Osteocyte (in vitro differentiated cells): ENCODE results near the gene LMO2. TPM values are rescaled to one million over a fixed set of nuclear protein-coding genes. Genes with fewer than 3 reads are reported as not detected.

ENCODE experiments used
- DNase-seq: peaks from one replicate; pipeline ENCODE4 v3.0.0; 2021; ENCODE audit warnings: mixed read lengths; ENCODE audit not compliant: unreplicated experiment; ENCODE audit errors: extremely low spot score
- H3K27ac Mint-ChIP-seq: one replicate; pipeline ENCODE4 v1.8.0; 2021; ENCODE audit warnings: mild to moderate bottlenecking, mixed read lengths; ENCODE audit not compliant: unreplicated experiment
- H3K27me3 Mint-ChIP-seq: one replicate; pipeline ENCODE4 v1.8.0; 2021; ENCODE audit warnings: mixed read lengths; ENCODE audit not compliant: unreplicated experiment
- H3K36me3 Mint-ChIP-seq: one replicate; pipeline ENCODE4 v1.8.0; 2021; ENCODE audit warnings: mixed read lengths; ENCODE audit not compliant: unreplicated experiment
- H3K4me1 Mint-ChIP-seq: one replicate; pipeline ENCODE4 v1.8.0; 2021; ENCODE audit warnings: mixed read lengths; ENCODE audit not compliant: unreplicated experiment
- H3K4me3 Mint-ChIP-seq: one replicate; pipeline ENCODE4 v1.8.0; 2021; ENCODE audit warnings: mild to moderate bottlenecking, moderate library complexity, mixed read lengths; ENCODE audit not compliant: unreplicated experiment
- H3K9me3 Mint-ChIP-seq: one replicate; pipeline ENCODE4 v1.8.0; 2021; ENCODE audit warnings: mixed read lengths; ENCODE audit not compliant: unreplicated experiment
- CTCF ChIP-seq: fragments of 200-600 bp; sonication (generic); IDR thresholded peaks from 2 replicates; pipeline ENCODE4 v1.5.0; 2021; ENCODE audit warnings: antibody characterized with exemption, mild to moderate bottlenecking, moderate library complexity
- total RNA-seq: library from RNA; stranded (reverse); gene quantifications from 2 replicates; pipeline ENCODE4 v1.2.1, GENCODE V29; 2021

The LMO2 gene
- total RNA-seq, 1 donor from 2014 or later, result 0.70 TPM

- TF ChIP-seq CTCF, result no peak
- no peak for DNase-seq
- no peaks in the 10 kb centered on the region for H3K36me3 Mint-ChIP-seq
- peaks cover 10% of the 10 kb centered on the region for H3K9me3 Mint-ChIP-seq
- no peak overlapping the region for H3K4me3 Mint-ChIP-seq
- H3K27me3 Mint-ChIP-seq, result peaks cover 35% of the 10 kb centered on the region
- H3K4me1 Mint-ChIP-seq, result peaks cover 8% of the 10 kb centered on the region
- no peak overlapping the region for H3K27ac Mint-ChIP-seq
Measured at GRCh38 chr11:33909150-33909549, 17.3 kb upstream of the LMO2 start.

GRCh38 chr11:33907421-33907820 is 15.5 kb upstream of the LMO2 start:
- TF ChIP-seq CTCF, result no peak
- peaks cover 43% of the 10 kb centered on the region for H3K27me3 Mint-ChIP-seq

DNA sequence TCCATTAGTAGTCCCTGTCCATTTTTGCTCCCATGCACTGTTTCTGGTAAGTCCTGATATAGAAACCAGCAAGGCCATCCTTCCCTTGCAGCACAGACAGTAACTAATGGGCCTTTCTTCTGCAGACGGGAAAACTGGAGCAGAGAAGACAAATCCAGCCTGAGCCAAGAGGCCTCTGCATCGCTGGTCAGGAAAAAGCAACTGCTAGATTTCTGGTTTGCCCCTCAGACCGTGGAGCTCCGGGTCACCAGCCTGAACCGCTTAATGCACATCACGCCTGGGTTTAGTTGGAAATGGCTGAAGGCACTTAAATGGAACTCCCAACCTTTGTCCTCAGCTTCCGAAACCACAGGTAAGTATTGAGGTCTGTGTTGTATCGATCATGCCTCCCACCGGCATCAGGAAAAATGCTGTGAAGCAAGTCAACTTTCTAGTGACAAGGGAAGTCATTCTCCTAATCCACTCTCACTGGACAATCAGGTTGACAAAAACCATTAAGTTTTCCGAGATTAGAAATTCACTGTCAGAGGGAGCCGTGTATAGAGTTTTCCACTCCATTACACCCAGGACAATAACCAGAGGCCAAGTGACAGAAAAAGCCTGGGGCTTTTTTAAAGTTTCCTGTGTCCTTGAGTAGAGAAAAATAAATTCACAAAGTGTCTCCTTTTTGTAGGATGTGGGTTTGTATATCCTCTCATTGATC is 14.8 kb upstream of the LMO2 start:
- no peak overlapping the region for H3K27ac Mint-ChIP-seq
- TF ChIP-seq CTCF, result no peak
- no peak for DNase-seq
- H3K4me3 Mint-ChIP-seq, result no peak overlapping the region
- peaks cover 3% of the 10 kb centered on the region for H3K9me3 Mint-ChIP-seq
- H3K27me3 Mint-ChIP-seq, result peaks cover 43% of the 10 kb centered on the region
- no peaks in the 10 kb centered on the region for H3K36me3 Mint-ChIP-seq
- no peaks in the 10 kb centered on the region for H3K4me1 Mint-ChIP-seq

More at GRCh38 chr11:33907421-33907820, 15.5 kb upstream of the LMO2 start:
- no peak overlapping the region for H3K27ac Mint-ChIP-seq
- peaks cover under 1% of the 10 kb centered on the region for H3K4me1 Mint-ChIP-seq
- H3K9me3 Mint-ChIP-seq, result peaks cover 3% of the 10 kb centered on the region
- no peaks in the 10 kb centered on the region for H3K36me3 Mint-ChIP-seq
- H3K4me3 Mint-ChIP-seq, result no peak overlapping the region
- DNase-seq, result no peak

DNA sequence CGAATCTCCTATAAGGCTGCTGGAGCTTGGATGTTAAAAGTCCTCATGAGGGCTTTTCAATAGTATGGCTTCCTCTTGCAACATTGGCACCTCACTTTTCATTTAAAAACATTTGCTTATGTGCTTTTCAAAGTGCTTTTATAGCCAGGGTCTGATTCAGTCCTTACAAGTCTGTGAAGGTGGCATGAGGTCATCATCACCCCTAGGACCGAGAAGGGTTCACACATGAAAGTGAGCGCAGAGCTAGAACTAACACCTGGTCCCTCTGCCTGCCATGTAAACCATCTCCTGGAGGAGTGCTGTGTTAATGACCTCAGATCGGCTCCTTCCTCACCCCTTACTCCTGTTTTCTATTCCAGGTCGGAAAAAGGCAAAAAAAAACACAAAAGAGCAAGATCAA is 12.2 kb upstream of the LMO2 start:
- TF ChIP-seq CTCF, result no peak
- Mint-ChIP-seq H3K4me1 (peaks cover 3% of the 10 kb centered on the region), H3K4me3 (no peak overlapping the region), H3K36me3 (no peaks in the 10 kb centered on the region), H3K27me3 (peaks cover 38% of the 10 kb centered on the region), H3K9me3 (peaks cover 3% of the 10 kb centered on the region), H3K27ac (no peak overlapping the region)
- no peak for DNase-seq

DNA sequence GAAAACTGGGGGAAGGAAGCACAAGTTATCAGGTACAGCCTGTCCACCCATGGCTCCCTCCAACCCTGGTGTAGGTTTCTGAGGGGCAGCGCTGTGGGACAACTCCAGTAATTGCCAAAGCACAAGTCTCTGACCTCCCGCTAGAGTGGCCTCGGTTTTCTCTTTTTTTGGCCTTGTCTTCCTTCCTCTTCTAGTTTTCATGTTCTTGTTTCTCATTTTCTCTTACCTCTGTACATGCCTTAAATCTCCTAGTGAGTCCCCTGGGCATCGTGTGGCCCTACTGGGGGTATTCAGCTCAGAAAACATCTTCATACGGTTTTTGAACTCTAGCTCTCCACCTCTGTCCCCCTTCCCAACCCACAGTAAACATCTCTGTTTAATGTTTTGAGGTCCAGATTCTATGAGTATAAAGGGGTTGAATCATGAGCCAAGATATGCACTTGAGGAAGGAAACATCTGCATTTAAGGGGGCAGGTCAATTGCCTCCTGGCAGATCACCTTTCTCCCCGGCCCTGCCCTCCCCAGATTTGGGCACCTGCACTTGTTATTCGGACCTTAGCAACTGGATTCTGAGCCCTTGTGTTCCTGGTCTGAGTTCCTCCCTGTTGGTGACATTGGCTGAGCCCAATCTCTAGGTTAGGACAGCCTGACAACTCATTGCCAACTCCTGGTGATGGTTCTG is 8.4 kb upstream of the LMO2 start:
- H3K27me3 Mint-ChIP-seq, result peaks cover 23% of the 10 kb centered on the region
- no peaks in the 10 kb centered on the region for H3K36me3 Mint-ChIP-seq
- peaks cover 3% of the 10 kb centered on the region for H3K4me1 Mint-ChIP-seq

More for the DNA sequence above, 8.4 kb upstream of the LMO2 start:
- H3K9me3 Mint-ChIP-seq, result peaks cover 3% of the 10 kb centered on the region
- no peak for TF ChIP-seq CTCF
- no peak overlapping the region for H3K4me3 Mint-ChIP-seq
- no peak for DNase-seq
- no peak overlapping the region for H3K27ac Mint-ChIP-seq
